HG03342 (cell line): ENCODE data around the gene ZIC2.

Source experiments
- ATAC-seq: cut with Tn5 transposase; IDR thresholded peaks from one replicate; pipeline ENCODE4 v1.9.1; 2021; ENCODE audit warnings: mild to moderate bottlenecking, moderate library complexity; ENCODE audit not compliant: unreplicated experiment

The ZIC2 gene

GRCh38 chr13:99974296-99974938 is 7.2 kb upstream of the ZIC2 start:
- no peak for ATAC-seq

GRCh38 chr13:99974939-99975561 is 6.5 kb upstream of the ZIC2 start:
- ATAC-seq = no peak

GRCh38 chr13:99975626-99976025 is 6.0 kb upstream of the ZIC2 start:
- no peak for ATAC-seq

- ATAC-seq = no peak
Observed at GRCh38 chr13:99976575-99976974, 5.0 kb upstream of the ZIC2 start.

GRCh38 chr13:99977334-99977911 is 4.2 kb upstream of the ZIC2 start:
- no peak for ATAC-seq

GRCh38 chr13:99977912-99978798 is 3.4 kb upstream of the ZIC2 start:
- no peak for ATAC-seq

GRCh38 chr13:99978799-99979452 is 2.7 kb upstream of the ZIC2 start:
- no peak for ATAC-seq

GRCh38 chr13:99979453-99980200 is 2.0 kb upstream of the ZIC2 start:
- no peak for ATAC-seq

- no peak for ATAC-seq
Observed at GRCh38 chr13:99980201-99980823, 1.3 kb upstream of the ZIC2 start.

- ATAC-seq = no peak
Observed at GRCh38 chr13:99980824-99981734, 505 bp upstream of the ZIC2 start.

- no peak for ATAC-seq
Observed at GRCh38 chr13:99982036-99982730, 599 bp downstream of the ZIC2 start.

GRCh38 chr13:99982731-99983498 is 1.3 kb downstream of the ZIC2 start:
- ATAC-seq = no peak

GRCh38 chr13:99983499-99984401 is 2.2 kb downstream of the ZIC2 start:
- ATAC-seq = no peak

- ATAC-seq = no peak
Observed at GRCh38 chr13:99984461-99985240, 3.1 kb downstream of the ZIC2 start.

GRCh38 chr13:99985241-99985874 is 3.8 kb downstream of the ZIC2 start:
- no peak for ATAC-seq
